Activated B cell treated with CpG ODN at 0.5 μM for 24 hours (primary cell): ENCODE results near the gene SREBF2. TPM values are rescaled to one million over a fixed set of nuclear protein-coding genes. Genes with fewer than 3 reads are reported as not detected.
A peak's percentile ranks its signal among the peaks of the same experiment; 100 is the strongest.

Source experiments
- ATAC-seq: fragments of 200-7000 bp; cut with Tn5 transposase; one replicate; pipeline ENCODE4 v1.10.0; 2021; ENCODE audit warnings: low read depth, mild to moderate bottlenecking, moderate library complexity
- CTCF ChIA-PET: fragments of 350-600 bp; sonication (Branson Sonifier 250); formaldehyde crosslinking; loops from one replicate; lab custom pipeline; 2021; ENCODE audit warnings: antibody characterized with exemption; lab: Charles Lee
- POLR2A ChIA-PET: fragments of 350-600 bp; sonication (Branson Sonifier 250); formaldehyde crosslinking; loops from one replicate; lab custom pipeline; 2021; ENCODE audit warnings: antibody characterized with exemption; lab: Charles Lee
- DNase-seq: peaks from one replicate; pipeline ENCODE4 v3.0.0; 2022
- H3K27ac Mint-ChIP-seq: one replicate; pipeline ENCODE4 v1.8.0; 2020; ENCODE audit warnings: mixed read lengths
- H3K27me3 Mint-ChIP-seq: one replicate; pipeline ENCODE4 v1.8.0; 2021; ENCODE audit warnings: mixed read lengths
- H3K36me3 Mint-ChIP-seq: one replicate; pipeline ENCODE4 v1.8.0; 2021; ENCODE audit warnings: low read depth, mixed read lengths
- H3K4me1 Mint-ChIP-seq: one replicate; pipeline ENCODE4 v1.8.0; 2021; ENCODE audit warnings: mixed read lengths
- H3K4me3 Mint-ChIP-seq: one replicate; pipeline ENCODE4 v1.8.0; 2020; ENCODE audit warnings: mild to moderate bottlenecking, mixed read lengths
- H3K9me3 Mint-ChIP-seq: one replicate; pipeline ENCODE4 v1.8.0; 2020; ENCODE audit warnings: mixed read lengths
- CTCF ChIP-seq: fragments of 200-600 bp; IDR thresholded peaks from one replicate; pipeline ENCODE4 v1.8.0; 2022; ENCODE audit warnings: antibody characterized with exemption, mild to moderate bottlenecking
- intact Hi-C: fragments of 100-400 bp; cut with micrococcal nuclease; formaldehyde crosslinking; loops from one replicate; pipeline ENCODE4 v1.15.1; 2024
- total RNA-seq: library from RNA; stranded (reverse); gene quantifications from 2 replicates; pipeline ENCODE4 v1.2.3, GENCODE V29; 2022

Gene SREBF2
- total RNA-seq, 1 donor from 2014 or later: 307 TPM

- Mint-ChIP-seq H3K4me3 (peak overlapping the region; percentile 67), H3K4me1 (peaks cover 75% of the 10 kb centered on the region), H3K27ac (peak overlapping the region; percentile 74), H3K36me3 (no peaks in the 10 kb centered on the region), H3K9me3 (no peaks in the 10 kb centered on the region), H3K27me3 (peaks cover 10% of the 10 kb centered on the region)
- ATAC-seq: no peak
- DNase-seq: no peak
- CTCF ChIA-PET: interaction anchor here (1.1 to 2.0 kb wide), 4 partner anchors 10 to 25 kb away, joined by 3 to 10 read pairs (median 8); no protein-coding TSS in a partner anchor
- POLR2A ChIA-PET: interaction anchor here (0.6 to 14.7 kb wide), 12 partner anchors 10 to 227 kb away, joined by 3 to 1414 read pairs (median 4); partner anchors contain the start of genes CCDC134, CENPM, SNU13 and SREBF2
- intact Hi-C loops: no loop called here
- no peak for TF ChIP-seq CTCF
Observed at GRCh38 chr22:41915786-41916493, 83.0 kb downstream of the SREBF2 start.

GRCh38 chr22:41916745-41917358, 83.9 kb downstream of the SREBF2 start:
- CTCF ChIA-PET: interaction anchor here (1.1 to 2.0 kb wide), 4 partner anchors 9 to 24 kb away, joined by 3 to 10 read pairs (median 8); no protein-coding TSS in a partner anchor

GRCh38 chr22:41917375-41917902, 84.5 kb downstream of the SREBF2 start:
- Mint-ChIP-seq H3K27me3 (peaks cover 9% of the 10 kb centered on the region), H3K27ac (peak overlapping the region; percentile 24), H3K4me3 (no peak overlapping the region), H3K4me1 (peaks cover 79% of the 10 kb centered on the region), H3K9me3 (no peaks in the 10 kb centered on the region), H3K36me3 (peaks cover 9% of the 10 kb centered on the region)
- DNase-seq: no peak
- no peak for TF ChIP-seq CTCF
- no peak for ATAC-seq
- intact Hi-C loops: no loop called here
- POLR2A ChIA-PET: interaction anchor here (0.5 to 14.7 kb wide), 8 partner anchors 8 to 229 kb away, joined by 3 to 1414 read pairs (median 6); partner anchors contain the start of genes CENPM, SNU13, SREBF2 and TNFRSF13C
- CTCF ChIA-PET: interaction anchor here (1.3 to 11.8 kb wide), 3 partner anchors 20 to 23 kb away, joined by 7 to 258 read pairs (median 10); no protein-coding TSS in a partner anchor

More at GRCh38 chr22:41916745-41917358, 83.9 kb downstream of the SREBF2 start:
- Mint-ChIP-seq H3K4me3 (peak overlapping the region; percentile 15), H3K27me3 (peaks cover 10% of the 10 kb centered on the region), H3K27ac (peak overlapping the region; percentile 47), H3K4me1 (peaks cover 77% of the 10 kb centered on the region), H3K36me3 (peaks cover 3% of the 10 kb centered on the region), H3K9me3 (no peaks in the 10 kb centered on the region)
- TF ChIP-seq CTCF: no peak
- ATAC-seq: no peak
- POLR2A ChIA-PET: interaction anchor here (0.6 to 14.7 kb wide), 10 partner anchors 9 to 228 kb away, joined by 3 to 1414 read pairs (median 5); partner anchors contain the start of genes CENPM, SNU13, SREBF2 and TNFRSF13C
- DNase-seq: no peak
- intact Hi-C loops: no loop called here

DNA sequence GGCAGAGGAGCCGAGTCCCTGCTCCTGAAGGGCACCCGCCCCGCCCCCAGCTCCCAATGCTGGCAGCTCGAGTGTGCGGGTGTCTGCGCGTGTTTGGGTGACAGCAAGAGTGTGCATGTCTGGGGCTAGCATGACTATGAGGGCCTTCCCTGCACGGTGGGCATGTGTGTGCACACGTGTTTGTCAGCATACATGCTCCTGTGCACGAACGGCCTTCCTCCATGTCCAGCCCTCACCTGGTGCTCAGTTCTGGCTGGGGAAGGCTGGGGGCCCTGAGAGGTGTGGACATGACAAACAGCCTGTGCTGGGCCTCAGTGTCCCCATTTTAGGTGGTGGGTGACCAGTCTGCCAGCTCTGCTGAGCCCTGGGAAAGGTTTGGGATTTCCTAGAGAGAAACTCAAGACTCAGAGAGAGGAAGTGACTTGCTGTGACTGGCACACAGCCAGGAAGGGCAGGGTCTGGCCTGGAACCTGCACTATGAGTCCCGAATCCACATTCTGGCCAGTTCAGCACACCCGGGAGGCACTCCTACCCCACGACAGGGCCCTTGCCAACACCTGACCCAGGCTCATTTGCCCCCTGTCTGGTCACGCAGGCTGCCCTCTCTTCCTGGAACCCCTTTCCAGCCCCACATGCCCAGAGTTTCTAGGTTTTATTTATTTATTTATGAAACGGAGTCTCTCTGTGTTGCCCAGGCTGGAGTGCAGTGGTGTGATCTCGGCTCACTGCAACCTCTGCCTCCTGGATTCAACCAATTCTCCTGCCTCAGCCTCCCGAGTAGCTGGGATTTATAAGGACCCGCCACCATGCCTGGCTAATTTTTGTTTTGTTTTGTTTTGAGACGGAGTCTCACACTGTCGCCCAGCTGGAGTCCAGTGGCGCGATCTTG, 85.2 kb downstream of the SREBF2 start:
- peak overlapping the region; percentile 82 for H3K4me3 Mint-ChIP-seq
- DNase-seq: no peak
- H3K36me3 Mint-ChIP-seq: peaks cover 14% of the 10 kb centered on the region
- ChIA-PET POLR2A (interaction anchor here (0.5 to 14.7 kb wide), 12 partner anchors 8 to 683 kb away, joined by 3 to 1414 read pairs (median 5); partner anchors contain the start of genes CCDC134, CENPM, SNU13 and SREBF2), CTCF (interaction anchor here (11.8 kb wide), 1 partner anchor 19 kb away, joined by 258 read pairs; no protein-coding TSS in a partner anchor)
- no peaks in the 10 kb centered on the region for H3K9me3 Mint-ChIP-seq
- H3K27me3 Mint-ChIP-seq: peaks cover 2% of the 10 kb centered on the region
- no peak for TF ChIP-seq CTCF
- intact Hi-C loops: no loop called here
- peaks cover 78% of the 10 kb centered on the region for H3K4me1 Mint-ChIP-seq
- ATAC-seq: no peak
- H3K27ac Mint-ChIP-seq: peak overlapping the region; percentile 94
